H1 (cell line): Measurements from ENCODE around the gene NGEF. TPM values are rescaled to one million over a fixed set of nuclear protein-coding genes. Genes with fewer than 3 reads are reported as not detected.

Experiments used
- CTCF ChIA-PET: fragments of 300-600 bp; sonication (Branson Sonifier 250); formaldehyde crosslinking; loops from one replicate; lab custom pipeline; 2021; ENCODE audit not compliant: partially characterized antibody; lab: Charles Lee
- POLR2A ChIA-PET: fragments of 300-600 bp; sonication (Branson Sonifier 250); formaldehyde crosslinking; loops from one replicate; lab custom pipeline; 2021; ENCODE audit warnings: inconsistent platforms; ENCODE audit not compliant: partially characterized antibody; lab: Charles Lee
- DNase-seq, 2 experiments: peaks; one replicate each; pipeline versions ENCODE4 v3.0.0 to v3.0.0-alpha.2; 2010 to 2022; ENCODE audit warnings: low spot score in 2 of 2, low read depth in 1 of 2, mixed read lengths in 1 of 2
- FAIRE-seq: peaks from 2 replicates; lab custom pipeline; 2011; peaks lifted over from hg19 to GRCh38; lab: Jason Lieb, UNC
- H2AFZ ChIP-seq: 2 replicates; pipeline ENCODE4 v1.8.1; 2012; ENCODE audit warnings: low read length, inconsistent platforms
- H2AK5ac ChIP-seq: 2 replicates; pipeline ENCODE4 v1.6.1; 2013; ENCODE audit warnings: low read depth, low read length
- H2BK120ac ChIP-seq: replicated peaks from 2 replicates; pipeline ENCODE3; 2013; ENCODE audit warnings: low read depth, low read length, inconsistent platforms
- H2BK12ac ChIP-seq: 2 replicates; pipeline ENCODE4 v1.6.1; 2013; ENCODE audit warnings: low read depth, low read length
- H2BK15ac ChIP-seq: 2 replicates; pipeline ENCODE4 v1.6.1; 2013; ENCODE audit warnings: low read length
- H2BK20ac ChIP-seq: 2 replicates; pipeline ENCODE4 v1.6.1; 2013; ENCODE audit warnings: low read length
- H2BK5ac ChIP-seq: 2 replicates; pipeline ENCODE4 v1.6.1; 2013; ENCODE audit warnings: low read depth, low read length
- H3K14ac ChIP-seq: 2 replicates; pipeline ENCODE4 v1.6.1; 2013; ENCODE audit warnings: inconsistent platforms; ENCODE audit not compliant: insufficient read length
- H3K18ac ChIP-seq: 2 replicates; pipeline ENCODE4 v1.6.1; 2013; ENCODE audit warnings: low read length; ENCODE audit errors: extremely low read depth
- H3K23ac ChIP-seq: 2 replicates; pipeline ENCODE4 v1.6.1; 2013; ENCODE audit warnings: inconsistent platforms; ENCODE audit not compliant: insufficient read length
- H3K23me2 ChIP-seq: 2 replicates; pipeline ENCODE4 v1.6.1; 2013; ENCODE audit warnings: low read depth, low read length
- H3K27ac ChIP-seq: 2 replicates; pipeline ENCODE4 v1.6.1; 2011; ENCODE audit warnings: low read depth, low read length, inconsistent platforms
- H3K27me3 ChIP-seq, 4 experiments: replicated peaks in 1 of 4; 1 replicate in 1 of 4; 2 replicates in 3 of 4; pipeline versions ENCODE4 v1.6.1 to v1.8.1; 2011 to 2013; ENCODE audit warnings: low read length in 3 of 4, mild to moderate bottlenecking in 3 of 4, inconsistent platforms in 2 of 4, mixed read lengths in 2 of 4, moderate library complexity in 1 of 4; ENCODE audit not compliant: control insufficient read depth in 3 of 4, insufficient read depth in 3 of 4; ENCODE audit errors: extremely low read depth in 1 of 4
- H3K36me3 ChIP-seq, 4 experiments: 2 replicates each; pipeline versions ENCODE4 v1.6.1 to v1.8.1; 2011 to 2013; ENCODE audit warnings: mild to moderate bottlenecking in 4 of 4, low read length in 3 of 4, moderate library complexity in 2 of 4, control low read depth in 1 of 4, inconsistent platforms in 1 of 4; ENCODE audit not compliant: insufficient read depth in 4 of 4, control insufficient read depth in 2 of 4
- H3K4ac ChIP-seq: replicated peaks from 2 replicates; pipeline ENCODE3; 2013; ENCODE audit warnings: low read length, low read depth, mixed read lengths, inconsistent platforms; ENCODE audit not compliant: insufficient read length
- H3K4me1 ChIP-seq, 4 experiments: replicated peaks in 1 of 4; 1 replicate in 1 of 4; 2 replicates in 3 of 4; pipeline versions ENCODE4 v1.6.1 to v1.8.1; 2011 to 2013; ENCODE audit warnings: low read length in 3 of 4, inconsistent platforms in 2 of 4, mixed read lengths in 1 of 4; ENCODE audit not compliant: insufficient read depth in 4 of 4, control insufficient read depth in 3 of 4
- H3K4me2 ChIP-seq, 2 experiments: 2 replicates each; pipeline versions ENCODE4 v1.6.1 to v1.8.1; 2011 to 2013; ENCODE audit warnings: low read depth in 2 of 2, low read length in 2 of 2, control low read depth in 1 of 2, inconsistent platforms in 1 of 2, mild to moderate bottlenecking in 1 of 2; ENCODE audit not compliant: insufficient read depth in 1 of 2
- H3K4me3 ChIP-seq, 4 experiments: fragments of 200-600, 300-600 bp in 1 of 4; sonication (generic), shearing (Covaris generic), sonication (Bioruptor Twin) in 1 of 4; 2 replicates each; pipeline versions ENCODE4 v1.5.1 to v1.8.1; 2011 to 2016; ENCODE audit warnings: low read length in 4 of 4, low read depth in 3 of 4, control low read depth in 2 of 4, inconsistent platforms in 2 of 4, mild to moderate bottlenecking in 2 of 4, mixed read lengths in 1 of 4, moderate library complexity in 1 of 4; ENCODE audit not compliant: insufficient read depth in 2 of 4; ENCODE audit errors: extremely low read depth in 1 of 4
- H3K56ac ChIP-seq: replicated peaks from 2 replicates; pipeline ENCODE3; 2013; ENCODE audit warnings: low read depth, mild to moderate bottlenecking, mixed read lengths, low read length, inconsistent platforms; ENCODE audit not compliant: insufficient read length
- H3K79me1 ChIP-seq: 2 replicates; pipeline ENCODE4 v1.6.1; 2013; ENCODE audit warnings: low read depth, low read length, control low read depth
- H3K79me2 ChIP-seq, 2 experiments: 2 replicates each; pipeline versions ENCODE4 v1.6.1 to v1.8.1; 2012 to 2013; ENCODE audit warnings: low read length in 2 of 2, mild to moderate bottlenecking in 2 of 2, inconsistent platforms in 1 of 2; ENCODE audit not compliant: insufficient read depth in 2 of 2, control insufficient read depth in 1 of 2
- H3K9ac ChIP-seq, 4 experiments: replicated peaks in 1 of 4; 1 replicate in 1 of 4; 2 replicates in 3 of 4; pipeline versions ENCODE4 v1.6.1 to v1.8.1; 2011 to 2013; ENCODE audit warnings: low read depth in 3 of 4, low read length in 3 of 4, control low read depth in 2 of 4, mild to moderate bottlenecking in 2 of 4, moderate library complexity in 2 of 4, inconsistent platforms in 1 of 4; ENCODE audit errors: extremely low read depth in 1 of 4
- H3K9me3 ChIP-seq, 2 experiments: 2 replicates each; pipeline versions ENCODE4 v1.6.1 to v1.8.1; 2012 to 2013; ENCODE audit warnings: mild to moderate bottlenecking in 2 of 2, moderate library complexity in 2 of 2, control low read depth in 1 of 2, inconsistent platforms in 1 of 2, low read depth in 1 of 2, low read length in 1 of 2, mixed read lengths in 1 of 2; ENCODE audit not compliant: insufficient read depth in 2 of 2
- H4K20me1 ChIP-seq, 2 experiments: replicated peaks in 1 of 2; 2 replicates each; pipeline versions ENCODE3 to v1.8.1; 2011 to 2013; ENCODE audit warnings: inconsistent platforms in 2 of 2, low read length in 2 of 2, mild to moderate bottlenecking in 1 of 2; ENCODE audit not compliant: insufficient read depth in 2 of 2, control insufficient read depth in 1 of 2
- H4K5ac ChIP-seq: 2 replicates; pipeline ENCODE4 v1.6.1; 2013; ENCODE audit warnings: low read length, low read depth, mixed read lengths, inconsistent platforms; ENCODE audit not compliant: insufficient read length
- H4K8ac ChIP-seq: 2 replicates; pipeline ENCODE4 v1.8.0; 2013; ENCODE audit warnings: mild to moderate bottlenecking, moderate library complexity, low read length, inconsistent platforms; ENCODE audit not compliant: insufficient read depth; ENCODE audit errors: extremely low read depth
- H4K91ac ChIP-seq: replicated peaks from 2 replicates; pipeline ENCODE3; 2013; ENCODE audit warnings: low read length, mixed read lengths, inconsistent platforms; ENCODE audit not compliant: insufficient read length
- ATF2 ChIP-seq: IDR thresholded peaks from 2 replicates; pipeline ENCODE4 v1.6.1; 2012; ENCODE audit warnings: low read length, inconsistent platforms
- CHD1 ChIP-seq: IDR thresholded peaks from 2 replicates; pipeline ENCODE4 v1.6.1; 2012; ENCODE audit warnings: low read depth, low read length, improper control_type of control experiment
- EGR1 ChIP-seq: IDR thresholded peaks from 2 replicates; pipeline ENCODE4 v1.6.1; 2011; ENCODE audit warnings: low read depth, low read length, borderline replicate concordance
- GABPA ChIP-seq: IDR thresholded peaks from 2 replicates; pipeline ENCODE4 v1.6.1; 2011; ENCODE audit warnings: mild to moderate bottlenecking, low read length, moderate library complexity, borderline replicate concordance; ENCODE audit not compliant: insufficient read depth
- KDM5A ChIP-seq: fragments of 200-600 bp; IDR thresholded peaks from 2 replicates; pipeline ENCODE4 v1.7.1; 2012; ENCODE audit warnings: mild to moderate bottlenecking, low read length, inconsistent platforms, mixed read lengths
- MAFK ChIP-seq: IDR thresholded peaks from 2 replicates; pipeline ENCODE4 v1.6.1; 2012; ENCODE audit warnings: low read depth, mild to moderate bottlenecking, improper control_type of control experiment, low read length
- RFX5 ChIP-seq: IDR thresholded peaks from 2 replicates; pipeline ENCODE4 v1.6.1; 2011; ENCODE audit warnings: low read depth, low read length, improper control_type of control experiment, borderline replicate concordance
- SIRT6 ChIP-seq: IDR thresholded peaks from one replicate; pipeline ENCODE4 v1.7.1; 2012; ENCODE audit warnings: low read length, inconsistent platforms
- SP1 ChIP-seq: IDR thresholded peaks from 2 replicates; pipeline ENCODE4 v1.6.1; 2011; ENCODE audit warnings: low read depth, low read length
- TAF1 ChIP-seq: IDR thresholded peaks from 2 replicates; pipeline ENCODE4 v1.6.1; 2011; ENCODE audit warnings: mild to moderate bottlenecking, low read depth, low read length
- TBP ChIP-seq: IDR thresholded peaks from 2 replicates; pipeline ENCODE4 v1.6.1; 2011; ENCODE audit warnings: low read depth, low read length, improper control_type of control experiment
- WGBS, 2 experiments: shearing (Covaris generic) in 1 of 2; methylation state at CpG; one replicate each; pipeline versions ENCODE4 v1.1.6 to v1.1.7; 2013 to 2015; ENCODE audit warnings: low lambda C conversion rate in 2 of 2, mixed read lengths in 2 of 2, inconsistent platforms in 1 of 2, low coverage in 1 of 2, missing lambda C conversion rate in 1 of 2; ENCODE audit not compliant: insufficient replicate concordance in 2 of 2, insufficient coverage in 1 of 2, insufficient read length in 1 of 2; ENCODE audit errors: extremely low coverage in 1 of 2, missing lambda C conversion rate in 1 of 2; 5-methylcytosine and 5-hydroxymethylcytosine counted together
- polyA plus RNA-seq, 7 experiments: library from polyadenylated mRNA; depleted of rRNA in 3 of 7; stranded (reverse) in 5 of 7; unstranded in 2 of 7; fragments of >200 nt in 5 of 7; fragments of 200-250 nt in 2 of 7; gene quantifications; 1 replicate in 5 of 7; 2 replicates in 1 of 7; 4 replicates in 1 of 7; pipeline versions ENCODE4 v1.2.1 to v1.2.3, GENCODE V29; 2011 to 2013; ENCODE audit warnings: missing spikeins in 2 of 7, mixed read lengths in 2 of 7
- total RNA-seq: library from RNA; stranded (reverse); fragmentation: NEBNext Ultra II Directional; extraction: Animal tissue kit (Norgen Biotek cat#: 25700); gene quantifications from 2 replicates; pipeline ENCODE4 v1.2.1, GENCODE V29; 2021

The NGEF gene
- total and polyA plus RNA-seq, 2 of the 8 experiments (the other 6 are each of a cell fraction or from before 2014, with no cell fraction given) = 2.7 to 3.2 TPM

DNA sequence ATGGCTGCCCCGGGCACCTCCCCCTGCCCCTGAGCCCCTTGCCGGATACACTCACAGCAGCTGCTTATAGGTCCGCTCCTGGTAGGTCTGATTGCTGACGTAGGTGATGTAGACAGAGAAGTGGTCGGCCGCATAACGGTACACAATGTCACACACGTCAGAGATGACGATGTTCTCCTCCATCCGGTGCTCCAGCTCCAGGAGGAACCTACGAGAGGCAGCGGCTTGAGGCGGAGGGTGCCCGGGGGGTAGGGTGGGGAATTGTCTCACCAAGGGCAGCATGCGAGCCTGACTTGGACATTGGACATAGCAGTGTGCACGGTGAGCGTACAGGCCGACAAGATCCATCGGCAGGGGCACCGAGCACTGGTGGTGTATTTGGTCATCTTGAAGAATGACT, 120.2 kb downstream of the NGEF start:
- H3K36me3 ChIP-seq = no peaks in the 10 kb centered on the region
- 92% methylated on average over 19 of the region's 20 CpGs; no CpG with 5 or more reads in 1 of the 2 experiments for WGBS, 2 experiments
- TF ChIP-seq MAFK (no peak), TBP (no peak), SP1 (no peak), KDM5A (no peak), SIRT6 (no peak), TAF1 (no peak), GABPA (no peak), CHD1 (no peak), ATF2 (no peak), EGR1 (no peak), RFX5 (no peak)

More for the DNA sequence above, 120.2 kb downstream of the NGEF start:
- peak overlapping the region; percentile 3; the same call in 1 of the 2 replicates for H2BK12ac ChIP-seq
- no peak overlapping the region for H2BK20ac ChIP-seq
- DNase-seq (no peak), FAIRE-seq (no peak)
- no peaks in the 10 kb centered on the region for H3K27me3 ChIP-seq
- H3K4me3 ChIP-seq = no peak overlapping the region
- no peak overlapping the region for H2BK15ac ChIP-seq
- H3K56ac ChIP-seq = no peak overlapping the region
- H3K4me2 ChIP-seq = no peak overlapping the region
- no peak overlapping the region for H3K9ac ChIP-seq
- CTCF ChIA-PET = interaction anchor here (1.3 kb wide), 1 partner anchor 8 kb away, joined by 3 read pairs; no protein-coding TSS in a partner anchor
- no peak overlapping the region for H3K18ac ChIP-seq
- peaks cover 0 to 16% (median 10%) of the 10 kb centered on the region in 4 experiments; a peak in 6 of 7 replicates for H3K4me1 ChIP-seq
- H3K23ac ChIP-seq = no peak overlapping the region
- POLR2A ChIA-PET = no interaction called here
- no peaks in the 10 kb centered on the region for H3K9me3 ChIP-seq
- H4K91ac ChIP-seq = no peak overlapping the region
- no peak overlapping the region for H3K4ac ChIP-seq
- H2AFZ ChIP-seq = no peak overlapping the region
- no peak overlapping the region for H3K27ac ChIP-seq
- H3K14ac ChIP-seq = no peak overlapping the region
- no peak overlapping the region for H4K5ac ChIP-seq
- peaks cover 0 to 5% of the 10 kb centered on the region in 2 experiments for H4K20me1 ChIP-seq
- peaks cover 6% of the 10 kb centered on the region for H3K23me2 ChIP-seq
- H2BK120ac ChIP-seq = no peak overlapping the region
- no peak overlapping the region for H2AK5ac ChIP-seq
- H4K8ac ChIP-seq = no peak overlapping the region
- no peak overlapping the region for H2BK5ac ChIP-seq
- H3K79me2 ChIP-seq = no peaks in the 10 kb centered on the region
- no peaks in the 10 kb centered on the region for H3K79me1 ChIP-seq
